Measurements from ENCODE around the gene NTNG2. TPM values are rescaled to one million over a fixed set of nuclear protein-coding genes. Genes with fewer than 3 reads are reported as not detected.
A peak's percentile ranks its signal among the peaks of the same experiment; 100 is the strongest.

The NTNG2 gene
- total and polyA plus RNA-seq, 9 of the 15 experiments (the other 6 are each of a cell fraction or from before 2014, with no cell fraction given) = 0.01 to 0.11 (median 0.09) TPM; not detected in 6

- no peak for TF ChIP-seq PRDM10 (IDR thresholded peaks at IDR 0.05; ENCODE audit: partially characterized antibody)
- no peak for TF ChIP-seq SRSF7 (optimal IDR thresholded peaks at IDR 0.05; ENCODE audit: low read depth, low read length)
- TF ChIP-seq ZMIZ1 (IDR thresholded peaks at IDR 0.05; ENCODE audit: low read depth in 2 of 2, low read length in 2 of 2) = no peak
- TF ChIP-seq CBX8 (IDR thresholded peaks at IDR 0.05; ENCODE audit: borderline replicate concordance, extremely low read depth, low read depth, low read length, poor library complexity, severe bottlenecking) = no peak
- no peak for TF ChIP-seq NFRKB (IDR thresholded peaks at IDR 0.05; ENCODE audit: low read depth)
- peak; percentile 37; the same call in 1 of the 2 replicates for TF ChIP-seq MAFF (IDR thresholded peaks at IDR 0.05; ENCODE audit: low read length)
- no peak for TF ChIP-seq MCM3 (IDR thresholded peaks at IDR 0.05)
- TF ChIP-seq XRCC4 (IDR thresholded peaks at IDR 0.05; ENCODE audit: extremely low read depth, insufficient read depth, insufficient read length) = no peak
- TF ChIP-seq RAD51 (IDR thresholded peaks at IDR 0.05; ENCODE audit: borderline replicate concordance, low read depth) = no peak
- TF ChIP-seq L3MBTL2 (IDR thresholded peaks at IDR 0.05) = peak; percentile 61
- no peak for TF ChIP-seq LARP7 (IDR thresholded peaks at IDR 0.05)
- TF ChIP-seq ARID2 (IDR thresholded peaks at IDR 0.05) = no peak
- TF ChIP-seq NFE2L1 (tag; IDR thresholded peaks at IDR 0.05; ENCODE audit: borderline replicate concordance, low read depth) = peak; percentile 40
- TF ChIP-seq RBM22 (IDR thresholded peaks at IDR 0.05; ENCODE audit: low read depth, low read length, poor library complexity, severe bottlenecking) = no peak
- TF ChIP-seq XRCC5 (IDR thresholded peaks at IDR 0.05; ENCODE audit: low read depth, low read length) = no peak
- no peak for TF ChIP-seq HDAC6 (IDR thresholded peaks at IDR 0.05; ENCODE audit: low read depth, low read length)
- no peak for TF ChIP-seq CBX3 (IDR thresholded peaks at IDR 0.05; ENCODE audit: borderline replicate concordance in 1 of 2, low read length in 2 of 2)
- no peak for TF ChIP-seq HNRNPL (IDR thresholded peaks at IDR 0.05; ENCODE audit: low read depth, low read length)
- TF ChIP-seq ZNF696 (CRISPR knock-in tag; conservative IDR thresholded peaks at IDR 0.05) = no peak
- no peak for TF ChIP-seq PRPF4 (IDR thresholded peaks at IDR 0.05; ENCODE audit: insufficient read depth, low read depth, low read length, poor library complexity, severe bottlenecking)
- no peak for TF ChIP-seq KDM1A (IDR thresholded peaks at IDR 0.05)
- TF ChIP-seq NR2C1 (IDR thresholded peaks at IDR 0.05) = no peak
- TF ChIP-seq NR2C1 (tag; IDR thresholded peaks at IDR 0.05) = no peak
These were observed 32.3 kb upstream of the NTNG2 start (continued) for GRCh38 chr9:132129535-132129934.
